HFFc6 (cell line): ENCODE results near the gene AKT2. TPM values are rescaled to one million over a fixed set of nuclear protein-coding genes. Genes with fewer than 3 reads are reported as not detected.

Source experiments
- DNase-seq: peaks from one replicate; pipeline ENCODE4 v3.0.0-alpha.2; 2018
- H3K27ac Mint-ChIP-seq: 2 replicates; pipeline ENCODE4 v1.8.0; 2020; ENCODE audit warnings: mild to moderate bottlenecking, mixed read lengths
- H3K27me3 Mint-ChIP-seq: 2 replicates; pipeline ENCODE4 v1.8.0; 2021; ENCODE audit warnings: mild to moderate bottlenecking, moderate library complexity, mixed read lengths; ENCODE audit not compliant: insufficient read depth
- H3K36me3 Mint-ChIP-seq: 2 replicates; pipeline ENCODE4 v1.8.0; 2021; ENCODE audit warnings: low read depth, mixed read lengths
- H3K4me1 Mint-ChIP-seq: 2 replicates; pipeline ENCODE4 v1.8.0; 2020; ENCODE audit warnings: low read depth, mixed read lengths
- H3K4me3 Mint-ChIP-seq: 2 replicates; pipeline ENCODE4 v1.8.0; 2020; ENCODE audit warnings: mild to moderate bottlenecking, moderate library complexity, mixed read lengths
- H3K9me3 Mint-ChIP-seq: 2 replicates; pipeline ENCODE4 v1.8.0; 2020; ENCODE audit warnings: mild to moderate bottlenecking, mixed read lengths
- CTCF ChIP-seq: fragments of 200-600 bp; sonication (generic); IDR thresholded peaks from 2 replicates; pipeline ENCODE4 v1.5.0; 2021; ENCODE audit warnings: antibody characterized with exemption, mild to moderate bottlenecking
- total RNA-seq, 6 experiments: library from RNA; stranded (reverse); fragmentation: NEBNext Ultra II Directional; extraction: Animal tissue kit (Norgen Biotek cat#: 25700); gene quantifications; 2 replicates in 1 of 6; 3 replicates in 5 of 6; pipeline ENCODE4 v1.2.3, GENCODE V29; 2021

AKT2 gene
- total RNA-seq, 6 experiments from 2014 or later = 128 to 133 (median 130) TPM

GRCh38 chr19:40317338-40317737 lies 32.2 kb upstream of the AKT2 start:
- H3K4me3 Mint-ChIP-seq = no peak overlapping the region
- H3K9me3 Mint-ChIP-seq = no peaks in the 10 kb centered on the region
- peaks cover 7% of the 10 kb centered on the region for H3K36me3 Mint-ChIP-seq
- TF ChIP-seq CTCF = no peak
- no peak for DNase-seq
- H3K4me1 Mint-ChIP-seq = peaks cover 5% of the 10 kb centered on the region
- H3K27me3 Mint-ChIP-seq = peaks cover 2% of the 10 kb centered on the region
- H3K27ac Mint-ChIP-seq = no peak overlapping the region

- no peaks in the 10 kb centered on the region for H3K4me1 Mint-ChIP-seq
These were observed 30.8 kb upstream of the AKT2 start for GRCh38 chr19:40315812-40316470.

DNA sequence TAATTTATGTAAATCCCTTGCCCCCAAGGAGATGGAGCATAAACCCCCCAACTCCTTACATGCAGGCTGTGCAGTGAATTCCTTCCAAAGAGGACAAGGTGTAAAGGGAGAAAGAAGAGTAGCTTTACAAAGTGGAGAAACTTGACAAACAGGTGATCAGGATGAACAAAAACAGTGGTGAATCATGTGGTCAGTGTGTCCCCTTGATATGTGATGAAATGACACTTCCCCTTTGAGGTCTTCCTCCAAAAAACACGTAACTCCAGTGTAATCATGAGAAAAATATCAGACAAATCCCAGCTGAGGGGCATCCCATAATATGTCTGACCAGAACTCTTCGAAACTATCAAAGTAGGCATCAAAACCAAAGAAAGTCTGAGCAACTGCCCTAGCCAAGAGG lies 29.5 kb upstream of the AKT2 start:
- Mint-ChIP-seq H3K27me3 (no peaks in the 10 kb centered on the region), H3K36me3 (no peaks in the 10 kb centered on the region), H3K27ac (no peak overlapping the region), H3K4me1 (no peaks in the 10 kb centered on the region), H3K9me3 (no peaks in the 10 kb centered on the region), H3K4me3 (no peak overlapping the region)
- DNase-seq = no peak
- TF ChIP-seq CTCF = no peak

More at GRCh38 chr19:40315812-40316470, 30.8 kb upstream of the AKT2 start:
- Mint-ChIP-seq H3K27ac (no peak overlapping the region), H3K36me3 (peaks cover 4% of the 10 kb centered on the region; the same call in 1 of the 2 replicates), H3K4me3 (no peak overlapping the region), H3K27me3 (peaks cover 1% of the 10 kb centered on the region; the same call in 1 of the 2 replicates), H3K9me3 (no peaks in the 10 kb centered on the region)
- DNase-seq = no peak
- TF ChIP-seq CTCF = no peak

GRCh38 chr19:40313229-40313983 lies 28.3 kb upstream of the AKT2 start:
- Mint-ChIP-seq H3K4me1 (no peaks in the 10 kb centered on the region), H3K27ac (no peak overlapping the region), H3K27me3 (no peaks in the 10 kb centered on the region), H3K36me3 (no peaks in the 10 kb centered on the region), H3K9me3 (no peaks in the 10 kb centered on the region), H3K4me3 (no peak overlapping the region)
- no peak for TF ChIP-seq CTCF
- DNase-seq = no peak

GRCh38 chr19:40312533-40312932 lies 27.4 kb upstream of the AKT2 start:
- no peaks in the 10 kb centered on the region for H3K36me3 Mint-ChIP-seq
- H3K27me3 Mint-ChIP-seq = no peaks in the 10 kb centered on the region
- no peak overlapping the region for H3K27ac Mint-ChIP-seq
- no peaks in the 10 kb centered on the region for H3K9me3 Mint-ChIP-seq
- DNase-seq = no peak
- H3K4me3 Mint-ChIP-seq = no peak overlapping the region
- H3K4me1 Mint-ChIP-seq = no peaks in the 10 kb centered on the region
- no peak for TF ChIP-seq CTCF
